ENCODE results near the gene FNBP1.

GRCh38 chr9:129995409-129996160 is 47.4 kb downstream of the FNBP1 start:
- TF ChIP-seq, protein P1, sequence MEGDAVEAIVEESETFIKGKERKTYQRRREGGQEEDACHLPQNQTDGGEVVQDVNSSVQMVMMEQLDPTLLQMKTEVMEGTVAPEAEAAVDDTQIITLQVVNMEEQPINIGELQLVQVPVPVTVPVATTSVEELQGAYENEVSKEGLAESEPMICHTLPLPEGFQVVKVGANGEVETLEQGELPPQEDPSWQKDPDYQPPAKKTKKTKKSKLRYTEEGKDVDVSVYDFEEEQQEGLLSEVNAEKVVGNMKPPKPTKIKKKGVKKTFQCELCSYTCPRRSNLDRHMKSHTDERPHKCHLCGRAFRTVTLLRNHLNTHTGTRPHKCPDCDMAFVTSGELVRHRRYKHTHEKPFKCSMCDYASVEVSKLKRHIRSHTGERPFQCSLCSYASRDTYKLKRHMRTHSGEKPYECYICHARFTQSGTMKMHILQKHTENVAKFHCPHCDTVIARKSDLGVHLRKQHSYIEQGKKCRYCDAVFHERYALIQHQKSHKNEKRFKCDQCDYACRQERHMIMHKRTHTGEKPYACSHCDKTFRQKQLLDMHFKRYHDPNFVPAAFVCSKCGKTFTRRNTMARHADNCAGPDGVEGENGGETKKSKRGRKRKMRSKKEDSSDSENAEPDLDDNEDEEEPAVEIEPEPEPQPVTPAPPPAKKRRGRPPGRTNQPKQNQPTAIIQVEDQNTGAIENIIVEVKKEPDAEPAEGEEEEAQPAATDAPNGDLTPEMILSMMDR (conservative IDR thresholded peaks at IDR 0.05; ENCODE audit: low read length): no peak
- TF ChIP-seq EZH2phosphoT487 (IDR thresholded peaks at IDR 0.05; ENCODE audit: borderline replicate concordance): no peak

Measured in Loucy (cell line).